ENCODE measurements around the gene DAPK1. TPM values are rescaled to one million over a fixed set of nuclear protein-coding genes. Genes with fewer than 3 reads are reported as not detected.

Gene DAPK1
- total and polyA plus RNA-seq, 2 donors (not counting 3 experiments of a cell fraction or from before 2014, with no cell fraction given): 58.9 to 119 TPM

- ChIA-PET CTCF (interaction anchor here (0.6 to 2.9 kb wide), 24 partner anchors 14 to 1230 kb away, joined by 3 to 101 read pairs (median 4); partner anchors contain the start of gene DAPK1), POLR2A (no interaction called here)
- DNase-seq (ENCODE audit: low read depth, low spot score) (no peak), FAIRE-seq (no peak)
- peaks cover 0 to 36% of the 10 kb centered on the region in 2 experiments for H3K36me3 ChIP-seq (ENCODE audit: control insufficient read depth in 2 of 2, extremely low read depth in 1 of 2, insufficient read depth in 2 of 2, low read length in 2 of 2)
- no peak overlapping the region for H3K4me2 ChIP-seq (ENCODE audit: insufficient read depth, low read length)
- H3K4me1 ChIP-seq (ENCODE audit: control insufficient read depth, extremely low read depth, insufficient read depth, low read length): no peaks in the 10 kb centered on the region
- no peaks in the 10 kb centered on the region for H3K9me1 ChIP-seq (replicated peaks; ENCODE audit: control insufficient read depth, extremely low read depth, insufficient read depth, low read length)
- TF ChIP-seq FOS (IDR thresholded peaks at IDR 0.05; ENCODE audit: borderline replicate concordance, insufficient read depth, low read length) (no peak), EZH2 (IDR thresholded peaks at IDR 0.05; ENCODE audit: borderline replicate concordance, low read depth, low read length, severe bottlenecking) (no peak), MYC (IDR thresholded peaks at IDR 0.05; ENCODE audit: low read depth, low read length) (no peak), POLR2AphosphoS5 (IDR thresholded peaks at IDR 0.05; ENCODE audit: insufficient read depth, low read depth, low read length) (no peak), MAX (IDR thresholded peaks at IDR 0.05; ENCODE audit: insufficient read depth, insufficient read length) (no peak), JUN (IDR thresholded peaks at IDR 0.05; ENCODE audit: borderline replicate concordance, insufficient read depth, insufficient read length, low read depth) (no peak)
- no peaks in the 10 kb centered on the region for H4K20me1 ChIP-seq (replicated peaks; ENCODE audit: control insufficient read depth, extremely low read depth, insufficient read depth, low read length)
- no peaks in the 10 kb centered on the region for H3K79me2 ChIP-seq (ENCODE audit: control insufficient read depth, insufficient read depth, low read length)
- dilution Hi-C loops (cut with MboI; ENCODE audit: extremely low pct_ligation_motif_present, low sequenced_read_pairs) (loop anchor here (10.0 kb wide), 1 partner anchor 329 kb away; no protein-coding TSS in a partner anchor), intact Hi-C loops (cut with micrococcal nuclease) (loop anchor here (1.0 to 10.0 kb wide), 3 partner anchors 166 to 1229 kb away; partner anchors contain the start of gene DAPK1)
- no TSS peak for BruUV-seq (replicated peaks)
- no peak overlapping the region for H2AFZ ChIP-seq (ENCODE audit: low read depth, low read length)
- H3K9ac ChIP-seq (replicated peaks; ENCODE audit: extremely low read depth, insufficient read depth, low read length): no peak overlapping the region
- H3K9me3 ChIP-seq (replicated peaks; ENCODE audit: control insufficient read depth, insufficient read depth, low read length): no peaks in the 10 kb centered on the region
- no peak overlapping the region for H3K27ac ChIP-seq (ENCODE audit: insufficient read depth, low read depth, low read length)
- H3K4me3 ChIP-seq (replicated peaks in 1 of 3; ENCODE audit: insufficient read depth in 1 of 3, low read depth in 1 of 3, low read length in 3 of 3): no peak overlapping the region
- no peaks in the 10 kb centered on the region for H3K27me3 ChIP-seq (ENCODE audit: control insufficient read depth in 2 of 2, insufficient read depth in 2 of 2, low read length in 2 of 2)
These were observed 165.9 kb downstream of the DAPK1 start for GRCh38 chr9:87663556-87663955.
